Heart right ventricle (tissue), 16 donors: ENCODE results near the gene NAALADL1. TPM values are rescaled to one million over a fixed set of nuclear protein-coding genes. Genes with fewer than 3 reads are reported as not detected.

Experiments
- ATAC-seq, 8 donors: fragments of 200-7000 bp; cut with Tn5 transposase; one replicate each; pipeline ENCODE4 v1.9.1; 2020; ENCODE audit warnings: mild to moderate bottlenecking in 8 of 8, moderate library complexity in 8 of 8, moderate number of reproducible peaks in 1 of 8
- DNase-seq, 2 donors: peaks; one replicate each; pipeline ENCODE4 v3.0.0-alpha.2; 2020
- H3K27ac ChIP-seq, 10 donors: fragments of 200-600 bp; sonication (generic) in 2 of 10; one replicate each; pipeline versions ENCODE4 v1.5.0 to v1.8.0; 2020 to 2022; ENCODE audit warnings: mild to moderate bottlenecking in 3 of 10
- H3K27me3 ChIP-seq, 7 donors: fragments of 200-600 bp; one replicate each; pipeline ENCODE4 v1.8.0; 2021 to 2022; ENCODE audit warnings: mild to moderate bottlenecking in 2 of 7
- H3K36me3 ChIP-seq, 9 donors: fragments of 200-600 bp; sonication (generic) in 1 of 9; one replicate each; pipeline versions ENCODE4 v1.5.0 to v1.8.0; 2020 to 2022; ENCODE audit warnings: mild to moderate bottlenecking in 2 of 9
- H3K4me1 ChIP-seq, 9 donors: fragments of 200-600 bp; sonication (generic) in 1 of 9; one replicate each; pipeline versions ENCODE4 v1.5.0 to v1.8.0; 2020 to 2022; ENCODE audit warnings: mild to moderate bottlenecking in 4 of 9
- H3K4me3 ChIP-seq, 10 donors: fragments of 200-600 bp; sonication (generic) in 2 of 10; one replicate each; pipeline versions ENCODE4 v1.5.0 to v1.8.0; 2020 to 2022; ENCODE audit warnings: mild to moderate bottlenecking in 7 of 10, moderate library complexity in 2 of 10
- H3K9me3 ChIP-seq, 11 donors: fragments of 200-600 bp in 10 of 11; sonication (generic) in 2 of 11; one replicate each; pipeline versions ENCODE4 v1.5.0 to v1.8.0; 2013 to 2022; ENCODE audit warnings: mild to moderate bottlenecking in 2 of 11, control low read depth in 1 of 11, moderate library complexity in 1 of 11
- WGBS, 2 donors: extraction: QIAGEN DNeasy Blood & Tissue Kit; methylation state at CpG; one replicate each; pipeline ENCODE4 v1.1.7; 2013; ENCODE audit warnings: inconsistent platforms in 1 of 2; 5-methylcytosine and 5-hydroxymethylcytosine counted together
- intact Hi-C, 10 donors: fragments of 100-400 bp; cut with DNase I; formaldehyde crosslinking; loops; one replicate each; pipeline versions ENCODE4 v1.11.1 to v1.14.2; 2022
- polyA plus RNA-seq, 2 donors: library from polyadenylated mRNA; stranded (reverse); fragments of 200-250 nt; gene quantifications; one replicate each; pipeline ENCODE4 v1.2.3, GENCODE V29; 2013
- total RNA-seq, 10 donors: library from RNA; stranded (reverse); fragmentation: NEBNext Ultra II Directional in 3 of 10; extraction: Animal tissue kit (Norgen Biotek cat#: 25700) in 3 of 10; gene quantifications; one replicate each; pipeline versions ENCODE4 v1.2.1 to v1.2.4, GENCODE V29; 2021 to 2023
- TF ChIP-seq, protein P1 (sequence below), 9 donors: fragments of 200-600 bp; sonication (generic) in 2 of 9; IDR thresholded peaks; one replicate each; pipeline versions ENCODE4 v1.5.0 to v1.8.0; 2021 to 2022; ENCODE audit warnings: antibody characterized with exemption in 9 of 9, mild to moderate bottlenecking in 5 of 9, moderate library complexity in 1 of 9
- donor health status: Arrhythmogenic right ventricular cardiomyopathy.
- donor health status: ischemic (EF 13 %, LVEDD 7.1; RV severe dilation, severe dysfunction).
- donor health status: healthy with polysubstance abuse.
- donor health status: DM: no; HTN: yes; CAD: no.
- donor health status: DM: no; HTN: no; CAD: no.
- donor health status: ischemic (EF 25% LVEDD 6.9; RV normal size, moderate dysfunction).
- donor health status: ischemic (EF 25% LVEDD 5.7; RV mildly dilated, moderate dysfunction).
- donor health status: healthy.
- donor health status: DM: yes; HTN: yes; CAD: no.
- donor health status: Ischemic cardiomyopathy.
- donor health status: ischemic (EF 35%, LVEDD 5.7; RV mildly dilated, moderate dysfunction).
- donor health status: nonischemic (EF 11% LVEDD 7.7; RV severe dilation, severe dysfunction).
- donor health status: DM: yes; HTN: yes; CAD: no.
- donor health status: PGD.
- donor health status: ischemic (EF 29% LVEDD 5.4; RV normal size, mild dysfunction).
- donor health status: nonischemic (EF 23%, LVEDD 6.1; RV moderate dilation, normal function).

The NAALADL1 gene
- total and polyA plus RNA-seq, 12 donors, result 2.1 to 9.1 (median 3.9) TPM

GRCh38 chr11:65066315-65066714, 8.0 kb upstream of the NAALADL1 start:
- WGBS, 2 donors, result 75 to 76% methylated on average over 11 of the region's 11 CpGs
- intact Hi-C loops, result no loop called here
- TF ChIP-seq, protein P1, sequence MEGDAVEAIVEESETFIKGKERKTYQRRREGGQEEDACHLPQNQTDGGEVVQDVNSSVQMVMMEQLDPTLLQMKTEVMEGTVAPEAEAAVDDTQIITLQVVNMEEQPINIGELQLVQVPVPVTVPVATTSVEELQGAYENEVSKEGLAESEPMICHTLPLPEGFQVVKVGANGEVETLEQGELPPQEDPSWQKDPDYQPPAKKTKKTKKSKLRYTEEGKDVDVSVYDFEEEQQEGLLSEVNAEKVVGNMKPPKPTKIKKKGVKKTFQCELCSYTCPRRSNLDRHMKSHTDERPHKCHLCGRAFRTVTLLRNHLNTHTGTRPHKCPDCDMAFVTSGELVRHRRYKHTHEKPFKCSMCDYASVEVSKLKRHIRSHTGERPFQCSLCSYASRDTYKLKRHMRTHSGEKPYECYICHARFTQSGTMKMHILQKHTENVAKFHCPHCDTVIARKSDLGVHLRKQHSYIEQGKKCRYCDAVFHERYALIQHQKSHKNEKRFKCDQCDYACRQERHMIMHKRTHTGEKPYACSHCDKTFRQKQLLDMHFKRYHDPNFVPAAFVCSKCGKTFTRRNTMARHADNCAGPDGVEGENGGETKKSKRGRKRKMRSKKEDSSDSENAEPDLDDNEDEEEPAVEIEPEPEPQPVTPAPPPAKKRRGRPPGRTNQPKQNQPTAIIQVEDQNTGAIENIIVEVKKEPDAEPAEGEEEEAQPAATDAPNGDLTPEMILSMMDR (IDR thresholded peaks at IDR 0.05), result no peak

GRCh38 chr11:65065851-65066250, 7.5 kb upstream of the NAALADL1 start:
- TF ChIP-seq, protein P1 (IDR thresholded peaks at IDR 0.05), result no peak
- peaks cover 0 to 8% (median 0%) of the 10 kb centered on the region in 7 donors for H3K27me3 ChIP-seq
- H3K36me3 ChIP-seq, result no peaks in the 10 kb centered on the region
- H3K4me1 ChIP-seq, result no peaks in the 10 kb centered on the region
- intact Hi-C loops, result no loop called here
- ATAC-seq, result no peak
- no peak overlapping the region for H3K4me3 ChIP-seq
- 42 to 56% methylated on average over 7 of the region's 7 CpGs for WGBS, 2 donors
- DNase-seq, result no peak
- no peaks in the 10 kb centered on the region for H3K9me3 ChIP-seq
- no peak overlapping the region for H3K27ac ChIP-seq

More at GRCh38 chr11:65066315-65066714, 8.0 kb upstream of the NAALADL1 start:
- no peak for DNase-seq
- H3K4me3 ChIP-seq, result no peak overlapping the region
- H3K9me3 ChIP-seq, result no peaks in the 10 kb centered on the region
- no peak overlapping the region for H3K27ac ChIP-seq
- ATAC-seq, result no peak
- H3K36me3 ChIP-seq, result no peaks in the 10 kb centered on the region
- H3K27me3 ChIP-seq, result peaks cover 0 to 8% (median 0%) of the 10 kb centered on the region in 7 donors
- H3K4me1 ChIP-seq, result no peaks in the 10 kb centered on the region

- intact Hi-C loops, result no loop called here
- H3K9me3 ChIP-seq, result no peaks in the 10 kb centered on the region
- DNase-seq (no peak), ATAC-seq (no peak)
- WGBS, 2 donors, result 78 to 81% methylated on average over 4 of the region's 4 CpGs
- H3K27ac ChIP-seq, result no peak overlapping the region
- no peaks in the 10 kb centered on the region for H3K4me1 ChIP-seq
- peaks cover 0 to 8% (median 0%) of the 10 kb centered on the region in 7 donors for H3K27me3 ChIP-seq
- H3K36me3 ChIP-seq, result no peaks in the 10 kb centered on the region
- TF ChIP-seq, protein P1 (IDR thresholded peaks at IDR 0.05), result no peak
- H3K4me3 ChIP-seq, result no peak overlapping the region
These were observed 6.5 kb upstream of the NAALADL1 start for GRCh38 chr11:65064847-65065240.

- ATAC-seq (no peak), DNase-seq (no peak)
- no peak overlapping the region for H3K4me3 ChIP-seq
- 65 to 69% methylated on average over 3 of the region's 3 CpGs for WGBS, 2 donors
- no peaks in the 10 kb centered on the region for H3K9me3 ChIP-seq
- no peak overlapping the region for H3K27ac ChIP-seq
- intact Hi-C loops, result no loop called here
- TF ChIP-seq, protein P1 (IDR thresholded peaks at IDR 0.05), result no peak
- no peaks in the 10 kb centered on the region for H3K4me1 ChIP-seq
- H3K27me3 ChIP-seq, result peaks cover 0 to 8% (median 0%) of the 10 kb centered on the region in 7 donors
- H3K36me3 ChIP-seq, result no peaks in the 10 kb centered on the region
These were observed 5.2 kb upstream of the NAALADL1 start for GRCh38 chr11:65063532-65063931.
